Measurements from ENCODE around the gene CMTM5. TPM values are rescaled to one million over a fixed set of nuclear protein-coding genes. Genes with fewer than 3 reads are reported as not detected.

CMTM5 gene, protein sequence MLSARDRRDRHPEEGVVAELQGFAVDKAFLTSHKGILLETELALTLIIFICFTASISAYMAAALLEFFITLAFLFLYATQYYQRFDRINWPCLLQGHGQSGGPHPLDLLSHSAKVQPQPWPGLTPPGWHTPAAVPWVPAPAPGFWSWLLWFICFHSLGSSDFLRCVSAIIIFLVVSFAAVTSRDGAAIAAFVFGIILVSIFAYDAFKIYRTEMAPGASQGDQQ
- not detected in 2 replicates for total RNA-seq

DNA sequence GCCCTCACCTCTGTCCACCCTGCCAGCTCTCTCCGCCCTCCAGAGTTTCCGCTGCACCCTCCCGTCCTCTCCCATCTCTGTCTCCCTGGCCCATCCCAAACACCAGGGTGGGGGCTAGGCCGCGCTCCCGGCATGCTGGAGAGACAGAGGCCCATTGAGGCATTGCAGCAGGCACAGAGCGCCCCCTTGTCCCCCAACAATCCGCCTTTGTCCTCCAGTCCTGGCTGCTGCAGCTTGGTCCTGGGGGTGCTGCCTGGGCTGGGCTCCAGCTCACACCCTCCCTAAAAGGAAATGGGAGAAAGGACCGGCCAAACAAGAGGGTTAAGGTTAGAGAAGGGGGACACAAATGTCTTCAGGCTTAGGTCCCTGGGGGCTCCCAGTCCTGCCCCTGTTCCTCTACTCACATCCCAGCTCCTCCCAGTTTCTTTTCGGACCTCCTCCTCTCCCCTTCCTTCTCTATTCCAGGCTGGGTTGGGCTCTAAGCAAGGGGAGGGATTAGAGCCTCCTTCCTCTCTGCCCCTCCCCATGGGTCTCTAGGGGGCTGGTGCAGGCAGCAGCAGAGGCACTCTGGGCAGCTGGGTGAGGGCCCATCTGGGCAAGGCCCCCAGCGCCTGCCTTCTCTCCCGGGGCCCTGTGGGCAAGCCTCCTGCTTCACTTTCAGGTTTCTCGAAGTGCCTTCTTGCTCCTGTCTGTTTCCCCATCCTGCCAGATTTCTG, at the start of gene CMTM5:
CMTM5 (plus strand) TSS at position 565 of the 716 bp plus-strand sequence. CDS start 206 bp downstream, outside the sequence.
- no peak for DNase-seq (ENCODE audit: extremely low read depth, low read depth, low spot score)

DNA sequence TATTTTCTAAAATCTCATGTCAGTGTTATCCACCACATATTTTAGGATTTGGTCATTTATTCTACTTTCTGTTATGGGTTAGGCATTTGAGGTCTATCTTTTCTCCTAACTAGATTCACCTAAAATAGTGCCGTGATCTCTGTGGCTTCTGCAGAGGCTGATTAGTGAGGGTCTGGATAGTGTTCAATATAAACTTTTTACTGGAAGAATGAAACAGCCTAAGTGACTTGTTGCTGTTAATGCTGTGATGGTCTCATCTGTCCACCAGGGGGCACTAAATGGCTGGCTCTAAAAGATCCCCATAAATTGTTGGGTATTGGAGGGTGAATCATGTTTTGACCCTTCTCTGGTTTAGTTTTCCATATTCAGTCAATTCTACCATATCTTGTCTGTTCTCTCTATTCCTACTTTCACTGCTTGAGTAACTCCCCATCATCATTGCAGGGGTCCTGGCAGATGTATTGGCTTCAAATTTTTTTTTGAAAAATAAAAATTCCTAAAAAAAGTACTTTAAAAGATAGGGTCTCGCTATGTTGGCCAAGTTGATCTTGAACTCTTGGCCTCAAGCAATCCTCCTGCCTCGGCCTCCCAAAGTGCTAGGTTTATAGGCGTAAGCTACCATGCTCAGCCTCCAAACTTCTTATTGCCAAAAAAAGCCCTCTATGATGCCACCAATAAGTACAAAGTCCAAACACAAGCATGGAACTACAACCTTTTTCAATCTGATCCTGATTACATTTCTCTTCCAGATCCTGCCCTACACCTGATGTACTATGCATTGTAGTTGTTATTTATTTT, 48.7 kb upstream of the CMTM5 start:
- DNase-seq (ENCODE audit: extremely low read depth, low read depth, low spot score), result peak; percentile 58

DNA sequence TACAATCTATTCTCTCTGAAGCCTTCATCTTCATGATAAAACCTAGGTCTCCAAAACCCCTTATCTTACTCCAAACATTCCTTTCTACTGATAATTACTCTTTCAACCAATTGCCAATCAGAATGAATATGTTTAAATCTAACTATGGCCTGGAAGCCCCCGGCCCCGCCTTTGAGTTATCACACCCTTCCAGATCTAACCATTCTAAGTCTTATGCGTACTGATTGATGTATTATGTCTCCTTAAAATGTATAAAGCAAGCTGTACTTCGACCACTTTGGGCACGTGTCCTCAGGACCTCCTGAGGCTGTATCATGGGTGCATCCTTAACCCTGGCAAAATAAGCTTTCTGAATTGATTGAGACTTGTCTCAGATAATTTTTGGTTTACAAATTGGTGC, 41.2 kb upstream of the CMTM5 start:
- no peak for DNase-seq (ENCODE audit: extremely low read depth, low read depth, low spot score)

DNA sequence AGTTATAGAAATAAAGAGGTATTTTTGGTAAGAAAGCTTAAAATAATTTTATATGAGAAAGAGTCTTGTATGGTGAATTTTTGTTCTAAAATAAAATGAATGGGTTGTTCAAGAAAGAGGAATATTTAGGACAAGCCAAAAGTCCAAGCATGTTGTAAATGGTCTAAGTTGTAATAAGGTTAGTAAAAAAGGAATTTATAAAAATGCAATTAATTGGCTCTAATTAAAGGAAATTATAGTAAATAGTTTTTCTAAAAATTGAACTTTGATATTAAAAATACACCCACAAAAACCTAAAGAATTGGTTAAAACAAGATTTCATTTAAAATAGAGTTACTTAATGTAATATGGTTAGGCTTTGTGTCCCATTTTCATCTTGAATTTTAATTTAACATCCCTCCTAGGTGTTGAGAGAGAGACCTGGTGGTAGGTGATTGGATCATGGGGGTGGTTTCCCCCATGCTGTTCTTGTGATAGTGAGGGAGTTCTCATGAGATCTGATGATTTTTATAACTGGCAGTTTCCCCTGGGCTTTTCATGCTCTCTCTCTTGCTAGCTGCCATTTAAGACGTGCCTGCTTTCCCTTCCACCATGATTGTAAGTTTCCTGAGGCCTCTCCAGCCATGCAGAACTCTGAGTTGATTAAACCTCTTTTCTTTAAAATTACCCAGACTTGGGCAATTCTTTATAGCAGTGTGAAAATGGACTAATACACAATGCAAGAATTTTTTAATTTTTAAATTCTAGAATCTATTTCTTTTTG, 37.2 kb upstream of the CMTM5 start:
- DNase-seq (ENCODE audit: extremely low read depth, low read depth, low spot score), result no peak

DNA sequence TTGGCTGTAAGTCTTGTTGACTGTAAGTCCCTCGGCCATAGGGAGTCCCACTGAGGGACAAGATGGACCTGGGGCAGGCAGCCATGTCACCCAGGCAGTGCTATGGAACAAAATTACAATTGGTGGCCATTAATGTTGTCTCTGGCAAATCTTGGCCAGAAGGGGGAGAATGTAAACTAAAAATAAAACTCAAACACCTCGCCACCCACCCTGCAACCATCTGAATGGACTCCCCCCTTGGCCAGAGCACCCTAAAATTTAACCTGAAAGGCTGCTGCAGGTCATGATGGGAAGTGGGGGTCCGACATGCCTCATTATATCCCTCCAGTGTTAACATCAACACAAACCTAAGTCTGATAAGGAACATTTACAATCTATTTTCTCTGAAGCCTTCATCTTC, 32.4 kb upstream of the CMTM5 start:
- no peak for DNase-seq (ENCODE audit: extremely low read depth, low read depth, low spot score)

DNA sequence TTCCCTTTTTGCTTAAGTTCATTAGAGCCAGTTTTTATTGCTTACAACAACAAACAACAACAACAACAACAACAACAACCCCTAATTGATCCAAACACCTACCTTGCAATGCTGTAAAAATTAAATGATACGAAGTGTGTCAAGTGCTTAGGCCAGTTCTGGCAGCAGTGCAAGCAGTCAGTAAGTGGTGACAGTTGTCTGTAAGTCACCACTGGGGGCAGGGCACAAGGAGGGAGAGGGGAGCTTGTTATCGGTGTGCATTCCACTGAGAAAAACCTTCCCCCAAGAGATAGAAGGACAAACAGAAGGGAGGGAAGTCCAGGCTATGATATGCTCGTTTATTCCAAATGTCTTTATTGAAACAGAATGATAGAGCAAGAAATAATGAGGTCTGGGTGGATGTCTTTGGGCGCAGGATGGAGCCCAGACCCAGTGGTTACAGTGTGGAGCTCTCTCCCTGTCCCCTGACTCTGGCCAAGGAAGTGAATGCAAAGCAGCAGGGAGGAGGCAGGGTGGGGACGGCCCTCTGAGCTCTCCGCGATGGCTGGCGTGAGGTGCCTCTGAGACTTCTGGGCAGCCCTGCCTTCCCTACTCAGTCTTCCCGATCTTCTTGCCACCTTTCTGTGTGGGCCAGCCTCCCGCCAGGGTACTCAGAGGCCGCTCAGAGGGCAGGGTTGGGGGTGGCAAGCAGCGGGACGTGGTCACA, 30.7 kb upstream of the CMTM5 start:
- no peak for DNase-seq (ENCODE audit: extremely low read depth, low read depth, low spot score)

DNA sequence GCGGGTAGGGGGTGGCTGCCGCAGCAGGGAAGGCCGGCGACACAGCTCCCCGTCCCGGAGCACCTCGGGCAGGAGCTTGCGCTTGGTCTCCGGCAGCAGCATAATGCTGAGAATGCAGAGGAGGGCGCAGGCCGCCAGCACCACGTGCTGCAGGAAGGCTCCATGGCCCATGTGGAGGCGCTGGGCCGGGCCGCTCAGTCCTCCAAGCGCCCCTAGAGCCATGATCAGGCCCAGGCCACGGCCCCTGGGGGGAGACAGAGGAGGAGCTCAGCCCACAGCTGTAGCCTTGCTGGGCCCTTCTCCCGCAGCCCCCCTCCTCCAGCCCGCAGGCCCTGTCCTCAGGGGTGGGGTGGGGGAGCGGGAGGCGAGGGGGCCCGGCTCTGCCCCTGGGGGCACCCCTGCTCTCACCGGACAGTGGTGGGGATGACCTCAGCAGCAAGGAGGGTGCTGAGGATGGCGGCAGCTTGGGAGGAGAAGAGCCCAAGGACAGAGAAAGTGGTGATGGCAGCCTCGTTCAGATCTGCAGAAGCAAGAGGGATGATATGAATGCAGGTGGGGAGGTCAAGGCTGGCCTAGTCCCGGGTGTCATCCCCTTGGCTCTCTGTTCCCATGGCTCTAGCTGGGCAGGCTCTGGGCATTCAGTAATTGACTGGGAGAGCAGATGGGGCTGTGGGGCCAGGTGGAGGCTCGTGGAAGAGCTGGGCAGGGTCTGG, 30.0 kb upstream of the CMTM5 start:
- DNase-seq (ENCODE audit: extremely low read depth, low read depth, low spot score), result no peak

DNA sequence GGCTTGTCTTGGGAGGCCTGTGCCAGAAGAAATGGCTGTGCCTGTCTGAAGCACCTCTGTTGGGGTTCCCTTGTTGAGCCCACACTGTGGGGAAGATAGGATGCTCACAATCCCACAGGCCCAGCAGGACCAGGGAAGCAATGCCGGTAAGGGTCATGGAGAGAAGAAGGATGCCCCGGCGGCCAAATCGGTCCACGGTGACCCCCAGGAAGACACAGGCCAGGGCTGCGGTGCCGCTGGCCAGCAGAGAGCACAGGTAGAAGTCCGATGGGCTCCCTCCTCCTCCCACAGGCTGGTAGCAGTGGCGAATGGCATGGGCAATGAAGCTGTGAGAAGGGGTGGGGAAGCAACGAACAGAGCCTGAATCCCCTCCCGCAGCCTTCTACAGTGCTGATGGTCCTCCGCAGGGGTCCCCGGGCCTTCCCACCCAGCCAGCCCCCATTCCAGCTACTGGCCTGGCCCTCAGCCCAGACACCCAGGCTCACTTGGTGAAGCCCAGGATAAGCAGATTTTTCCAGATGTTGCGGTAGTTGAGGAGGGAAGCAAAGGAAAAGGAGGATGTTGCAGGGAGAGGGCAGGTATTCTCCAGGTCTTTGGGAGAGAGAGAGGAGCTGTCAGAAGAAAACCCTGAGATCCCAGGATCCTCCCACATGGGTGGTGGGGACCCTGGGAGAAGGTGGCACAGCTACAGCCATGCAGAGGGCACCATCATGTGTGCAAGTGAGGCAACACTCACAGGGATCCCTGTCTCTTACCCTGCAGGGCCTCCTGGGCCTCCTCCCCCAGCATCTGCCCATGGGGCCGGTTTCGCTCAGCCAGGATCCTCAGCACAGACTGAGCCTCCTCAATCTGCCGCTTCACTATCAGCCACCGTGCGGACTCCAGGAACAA, 29.2 kb upstream of the CMTM5 start:
- no peak for DNase-seq (ENCODE audit: extremely low read depth, low read depth, low spot score)

DNA sequence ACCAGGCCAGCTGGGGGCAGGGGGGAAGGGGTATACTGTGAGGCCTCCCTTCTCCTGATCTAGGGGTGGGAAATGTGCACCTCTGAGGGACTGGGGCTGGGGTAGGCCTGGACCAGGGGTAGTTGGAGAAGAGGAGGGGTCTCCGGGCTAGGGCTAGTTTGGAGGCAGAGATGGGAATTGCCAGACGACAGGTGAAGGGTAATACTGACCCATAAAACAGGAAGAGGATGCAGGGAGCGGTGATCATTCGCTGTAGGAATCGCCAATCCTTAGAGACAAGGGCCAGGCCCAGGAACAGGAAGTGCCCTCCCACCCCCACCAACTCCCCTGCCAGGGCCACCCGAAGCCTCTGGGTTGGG, 28.6 kb upstream of the CMTM5 start:
- no peak for DNase-seq (ENCODE audit: extremely low read depth, low read depth, low spot score)

DNA sequence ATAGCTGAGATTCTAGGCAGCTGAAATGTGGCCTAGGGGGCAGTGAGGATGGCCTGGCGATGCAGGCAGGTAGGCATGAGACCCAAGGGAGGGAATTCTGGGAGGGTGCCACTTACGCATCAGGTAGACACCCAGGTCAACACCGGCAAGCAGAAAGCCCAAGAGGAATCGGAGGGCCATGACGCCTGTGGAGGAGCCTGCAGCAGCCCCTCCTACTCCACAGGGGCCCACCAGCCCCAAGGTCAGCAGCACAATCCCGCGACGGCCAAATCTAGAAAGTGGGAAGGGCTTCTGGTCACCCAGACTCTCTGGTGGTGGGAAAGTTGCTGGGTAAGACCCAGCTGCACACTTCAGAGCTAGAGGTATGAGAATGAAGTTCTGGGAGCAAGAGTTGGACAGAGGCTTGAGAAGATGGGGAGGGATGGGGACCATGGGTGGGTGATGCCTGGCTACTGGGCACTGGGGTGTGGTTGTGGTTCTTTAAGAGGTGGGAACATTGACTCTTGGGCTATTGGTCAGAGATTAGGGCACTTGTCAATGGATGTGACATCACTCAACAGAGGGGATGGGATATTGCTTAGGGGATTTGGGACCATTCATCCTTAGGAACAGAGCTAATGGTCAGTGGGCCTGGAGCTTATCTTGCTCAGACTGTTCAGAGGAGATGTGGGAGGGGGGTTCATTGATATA, 27.5 kb upstream of the CMTM5 start:
- DNase-seq (ENCODE audit: extremely low read depth, low read depth, low spot score), result no peak

DNA sequence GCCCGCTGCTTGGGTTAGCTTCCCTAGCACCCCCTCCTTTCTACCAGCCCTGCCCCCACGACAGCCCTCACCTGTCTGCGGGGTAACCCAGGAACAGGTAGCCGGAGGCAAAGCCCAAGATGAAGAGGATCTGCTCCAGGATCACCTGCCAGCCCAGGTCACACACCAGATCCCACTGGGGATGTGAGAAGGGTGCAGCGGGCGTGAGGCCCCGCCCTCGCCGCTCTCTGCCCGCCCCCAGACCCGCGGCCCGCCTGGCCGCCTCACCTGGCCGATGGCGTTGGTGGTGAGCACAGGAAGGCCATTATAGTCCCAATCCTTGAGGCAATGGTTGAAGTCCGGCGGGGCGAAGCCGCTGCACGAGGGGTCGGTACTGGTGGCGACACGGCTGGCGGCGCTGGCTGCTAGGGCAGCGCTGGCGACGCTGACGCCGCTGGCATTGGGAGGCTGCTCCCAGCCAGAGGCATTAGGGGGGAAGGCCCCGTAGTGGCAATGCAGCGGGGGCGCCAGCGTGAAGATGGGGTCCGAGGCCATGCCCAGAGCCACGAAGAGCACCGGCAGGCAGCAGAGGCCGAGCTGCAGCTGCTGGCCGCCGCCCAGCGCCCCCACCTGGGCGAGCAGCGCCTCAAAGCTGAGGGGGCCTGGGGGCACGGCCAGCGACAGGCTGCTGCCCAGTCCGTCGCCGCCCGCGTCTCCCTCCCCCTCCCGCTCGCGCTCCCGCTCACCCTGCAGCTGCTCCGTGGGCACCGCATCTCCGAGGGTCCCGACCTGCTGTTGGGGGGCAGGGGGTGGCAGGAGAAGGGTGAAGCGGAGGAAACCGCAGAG, 25.0 kb upstream of the CMTM5 start:
- DNase-seq (ENCODE audit: extremely low read depth, low read depth, low spot score), result no peak

DNA sequence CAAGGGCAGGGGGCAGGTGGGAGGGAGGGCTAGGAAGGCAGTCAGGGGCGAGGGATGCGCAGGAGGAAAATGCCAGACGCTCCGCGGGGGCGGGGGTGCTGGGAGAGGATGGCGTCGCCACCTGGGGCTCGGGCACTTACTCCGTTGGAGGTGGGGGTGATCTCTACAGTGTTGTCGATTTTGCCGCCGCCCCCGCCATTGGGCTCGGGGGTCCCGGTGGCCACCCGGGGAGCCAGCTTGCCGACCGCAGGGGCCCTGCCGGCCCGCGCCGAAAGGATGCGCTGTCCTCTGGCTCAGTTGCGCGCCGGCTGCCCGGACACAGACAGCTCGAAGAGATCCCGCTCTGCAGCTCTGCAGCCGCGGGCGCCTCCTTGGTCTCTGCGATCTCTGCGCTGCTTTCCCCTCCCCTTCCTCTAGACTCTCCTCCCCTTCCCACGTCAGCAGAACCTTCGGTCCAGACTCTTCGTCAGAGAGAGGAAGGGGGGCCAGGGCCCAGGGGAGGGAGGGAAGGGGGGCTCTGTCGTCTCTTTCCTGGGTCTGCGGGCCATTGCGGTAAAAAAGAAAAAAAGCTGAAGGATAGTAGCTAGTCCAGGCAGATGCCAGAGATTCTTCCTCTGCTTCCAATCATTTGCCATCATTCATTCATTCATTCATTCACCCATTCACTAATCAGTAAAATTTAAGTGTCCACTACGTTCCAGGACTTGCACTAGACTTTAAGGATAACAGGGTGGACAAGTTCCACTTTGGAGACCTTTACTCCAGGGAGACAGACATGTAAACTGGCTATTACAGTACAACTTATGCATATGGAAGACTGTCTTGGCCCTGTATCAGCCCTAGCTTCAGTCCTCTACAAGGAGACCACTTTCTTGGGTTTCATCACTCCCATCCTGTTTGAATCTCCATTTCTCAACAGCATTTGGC, 24.1 kb upstream of the CMTM5 start, which contains the start of gene SLC22A17:
SLC22A17 (minus strand) TSS at position 382 of the 927 bp plus-strand sequence.
- peak; percentile 4 for DNase-seq (ENCODE audit: extremely low read depth, low read depth, low spot score)

DNA sequence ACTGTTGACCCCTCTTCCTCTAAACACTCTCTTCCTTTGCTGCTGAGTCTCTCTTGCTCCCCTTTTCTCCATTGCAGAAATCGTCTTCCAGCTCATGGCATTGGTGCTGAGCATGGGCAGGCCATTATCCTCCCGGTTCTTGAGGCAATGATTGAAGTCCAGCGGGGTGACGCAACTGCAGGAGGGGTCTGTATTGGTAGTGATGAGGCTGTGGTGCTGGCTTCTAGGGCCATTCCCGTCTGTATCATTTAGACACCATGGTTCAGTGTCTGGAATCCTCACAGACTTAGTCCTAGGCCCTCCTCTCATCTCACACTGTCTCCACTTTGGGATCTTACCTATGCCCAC, 23.4 kb upstream of the CMTM5 start:
- DNase-seq (ENCODE audit: extremely low read depth, low read depth, low spot score), result no peak

DNA sequence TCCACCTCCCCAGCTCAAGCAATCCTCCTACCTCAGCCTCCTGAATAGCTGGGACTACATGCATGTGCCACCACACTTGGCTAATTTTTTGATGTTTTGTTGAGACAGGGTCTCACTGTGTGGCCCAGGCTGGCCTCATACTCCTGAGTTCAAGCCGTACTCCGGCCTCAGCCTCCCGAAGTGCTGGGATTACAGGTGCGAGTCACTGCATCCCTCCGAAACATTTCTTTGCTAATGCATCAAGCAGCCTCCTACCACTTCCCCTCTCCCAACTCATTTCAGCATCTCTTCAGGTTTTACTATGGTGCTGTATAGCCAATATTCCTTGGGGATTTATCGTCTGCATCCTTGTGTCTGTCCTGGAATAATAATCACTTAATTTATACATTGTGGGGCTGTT, 21.9 kb upstream of the CMTM5 start:
- DNase-seq (ENCODE audit: extremely low read depth, low read depth, low spot score), result no peak

DNA sequence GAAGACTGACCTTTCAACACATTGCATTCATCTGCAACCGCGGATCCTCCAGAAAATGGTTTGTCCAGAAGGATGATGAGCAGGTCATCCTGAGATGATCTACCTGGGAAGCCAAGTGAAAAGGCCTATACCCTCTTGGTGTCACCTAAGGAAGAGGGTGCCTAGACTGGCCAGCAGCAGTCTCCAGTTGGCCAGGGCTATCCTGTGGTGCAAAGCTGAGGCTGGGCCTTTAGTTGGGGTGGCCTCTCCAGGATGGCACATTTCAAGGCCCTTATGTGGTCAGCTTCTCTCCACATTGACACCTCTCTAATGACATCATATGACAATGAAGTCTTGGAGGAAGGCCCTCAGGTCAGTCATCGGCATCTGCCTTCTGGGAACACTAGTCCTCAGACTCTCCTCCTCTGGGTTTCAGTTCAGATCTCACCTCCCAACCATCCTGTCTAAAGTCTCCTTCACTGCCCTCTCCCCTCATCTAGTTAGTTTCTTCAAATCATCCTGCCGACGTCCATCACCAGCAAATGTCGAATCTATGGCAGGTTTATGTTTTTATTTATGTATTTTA, 20.9 kb upstream of the CMTM5 start:
- no peak for DNase-seq (ENCODE audit: extremely low read depth, low read depth, low spot score)

DNA sequence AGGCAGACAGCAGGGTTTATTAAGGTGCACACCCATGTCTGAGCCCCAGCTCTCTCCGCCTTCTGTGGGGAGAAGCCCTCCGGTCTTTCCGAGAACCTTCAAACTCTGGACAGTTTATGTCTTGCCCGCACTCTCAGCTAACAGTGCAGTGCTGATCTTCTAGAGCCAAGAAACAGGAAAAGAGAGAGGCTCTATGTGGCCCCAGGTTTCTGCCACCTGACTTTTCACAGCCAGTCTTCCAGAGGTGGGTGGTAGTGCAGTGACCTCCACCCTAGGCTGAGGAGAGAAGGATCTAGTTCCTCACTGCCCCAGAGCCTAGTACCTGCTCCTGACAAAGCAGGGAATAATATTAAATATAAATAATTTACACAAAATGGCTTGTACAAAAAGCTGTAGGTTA, 20.2 kb upstream of the CMTM5 start:
- DNase-seq (ENCODE audit: extremely low read depth, low read depth, low spot score), result no peak

All from glomerular endothelial cell (primary cell).